IMR-90 (cell line): ENCODE results near the gene LRRC7. TPM values are rescaled to one million over a fixed set of nuclear protein-coding genes. Genes with fewer than 3 reads are reported as not detected.

ENCODE experiments used
- ATAC-seq: fragments of 200-7000 bp; cut with Tn5 transposase; 2 replicates; pipeline ENCODE4 v1.9.1; 2020; ENCODE audit warnings: low read depth, mild to moderate bottlenecking, moderate library complexity
- BruUV-seq: library from RNA; stranded (reverse); fragments of 400-500 nt; replicated peaks from 2 replicates; lab custom pipeline; 2021; lab: Mats Ljungman, UMichigan
- CTCF ChIA-PET: fragments of 300-600 bp; formaldehyde crosslinking; extraction: SDS; loops from one replicate; lab custom pipeline; 2021; ENCODE audit warnings: antibody characterized with exemption; lab: Yijun Ruan, JAX
- POLR2A ChIA-PET: fragments of 300-600 bp; sonication (Branson Sonifier 250); formaldehyde crosslinking; loops from one replicate; lab custom pipeline; 2022; ENCODE audit warnings: antibody characterized with exemption; ENCODE audit not compliant: unreplicated experiment; lab: Charles Lee
- DNase-seq: peaks from one replicate; pipeline ENCODE4 v3.0.0; 2013
- H2AFZ ChIP-seq: replicated peaks from 2 replicates; pipeline ENCODE3; 2013; ENCODE audit warnings: low read length, mild to moderate bottlenecking; ENCODE audit not compliant: poor library complexity
- H2AK5ac ChIP-seq: 2 replicates; pipeline ENCODE4 v1.6.1; 2013; ENCODE audit warnings: low read depth, low read length, inconsistent platforms
- H2AK9ac ChIP-seq: replicated peaks from 2 replicates; pipeline ENCODE3; 2013; ENCODE audit warnings: mild to moderate bottlenecking, low read depth, low read length, moderate library complexity; ENCODE audit not compliant: poor library complexity
- H2BK120ac ChIP-seq: 2 replicates; pipeline ENCODE4 v1.6.1; 2013; ENCODE audit warnings: low read depth, low read length, inconsistent platforms
- H2BK15ac ChIP-seq: 3 replicates; pipeline ENCODE4 v1.6.1; 2013; ENCODE audit warnings: low read depth, low read length, inconsistent platforms
- H2BK20ac ChIP-seq: 2 replicates; pipeline ENCODE4 v1.6.1; 2013; ENCODE audit warnings: low read depth, mild to moderate bottlenecking, inconsistent platforms, low read length, moderate library complexity
- H2BK5ac ChIP-seq: 2 replicates; pipeline ENCODE4 v1.6.1; 2013; ENCODE audit warnings: mild to moderate bottlenecking, low read depth, low read length, inconsistent platforms; ENCODE audit not compliant: poor library complexity, severe bottlenecking
- H3K14ac ChIP-seq: replicated peaks from 2 replicates; pipeline ENCODE4 v1.6.1; 2013; ENCODE audit warnings: low read depth, low read length, inconsistent platforms
- H3K18ac ChIP-seq: 2 replicates; pipeline ENCODE4 v1.6.1; 2013; ENCODE audit warnings: low read depth, low read length, control low read depth
- H3K23ac ChIP-seq: 2 replicates; pipeline ENCODE4 v1.6.1; 2013; ENCODE audit warnings: low read depth, low read length, inconsistent platforms
- H3K27ac ChIP-seq: 2 replicates; pipeline ENCODE4 v1.5.1; 2013; ENCODE audit warnings: mild to moderate bottlenecking, control low read depth, low read length; ENCODE audit not compliant: insufficient read depth
- H3K27me3 ChIP-seq: 2 replicates; pipeline ENCODE4 v1.6.1; 2013; ENCODE audit warnings: low read length; ENCODE audit not compliant: control insufficient read depth, insufficient read depth
- H3K36me3 ChIP-seq: 2 replicates; pipeline ENCODE4 v1.6.1; 2013; ENCODE audit warnings: low read length, mixed read lengths; ENCODE audit not compliant: control insufficient read depth, insufficient read depth
- H3K4ac ChIP-seq: 2 replicates; pipeline ENCODE4 v1.6.1; 2013; ENCODE audit warnings: low read depth, low read length, inconsistent platforms
- H3K4me1 ChIP-seq: 2 replicates; pipeline ENCODE4 v1.6.1; 2013; ENCODE audit warnings: low read length, mixed read lengths; ENCODE audit not compliant: control insufficient read depth, insufficient read depth
- H3K4me2 ChIP-seq: 2 replicates; pipeline ENCODE4 v1.6.1; 2013; ENCODE audit warnings: low read depth, mild to moderate bottlenecking, control low read depth, low read length, moderate library complexity
- H3K4me3 ChIP-seq: 2 replicates; pipeline ENCODE4 v1.5.1; 2013; ENCODE audit warnings: low read depth, mild to moderate bottlenecking, control low read depth, low read length, moderate library complexity; ENCODE audit not compliant: insufficient read depth
- H3K56ac ChIP-seq: 2 replicates; pipeline ENCODE4 v1.6.1; 2013; ENCODE audit warnings: low read length, inconsistent platforms; ENCODE audit not compliant: insufficient read depth; ENCODE audit errors: extremely low read depth
- H3K79me1 ChIP-seq, 2 experiments: 2 replicates each; pipeline ENCODE4 v1.6.1; 2013; ENCODE audit warnings: low read length in 2 of 2, inconsistent platforms in 1 of 2, low read depth in 1 of 2
- H3K9ac ChIP-seq: 2 replicates; pipeline ENCODE4 v1.6.1; 2013; ENCODE audit warnings: low read depth, low read length, control low read depth
- H3K9me1 ChIP-seq: 2 replicates; pipeline ENCODE4 v1.6.1; 2013; ENCODE audit warnings: low read length, inconsistent platforms; ENCODE audit not compliant: insufficient read depth
- H3K9me3 ChIP-seq: 2 replicates; pipeline ENCODE4 v1.6.1; 2013; ENCODE audit warnings: low read length; ENCODE audit not compliant: control insufficient read depth, insufficient read depth
- H4K20me1 ChIP-seq: 2 replicates; pipeline ENCODE4 v1.6.1; 2013; ENCODE audit warnings: low read length, inconsistent platforms; ENCODE audit not compliant: insufficient read depth
- H4K5ac ChIP-seq: 2 replicates; pipeline ENCODE4 v1.6.1; 2013; ENCODE audit warnings: mild to moderate bottlenecking, low read depth, low read length, control low read depth
- H4K8ac ChIP-seq, 2 experiments: 2 replicates each; pipeline ENCODE4 v1.6.1; 2013; ENCODE audit warnings: low read depth in 2 of 2, low read length in 2 of 2, control low read depth in 1 of 2, inconsistent platforms in 1 of 2
- H4K91ac ChIP-seq: 2 replicates; pipeline ENCODE4 v1.6.1; 2013; ENCODE audit warnings: low read depth, low read length, inconsistent platforms; ENCODE audit not compliant: insufficient read depth
- CEBPB ChIP-seq: IDR thresholded peaks from 2 replicates; pipeline ENCODE4 v1.6.1; 2012; ENCODE audit warnings: low read depth, low read length, improper control_type of control experiment
- CHD1 ChIP-seq: IDR thresholded peaks from 2 replicates; pipeline ENCODE4 v1.6.1; 2012; ENCODE audit warnings: low read depth, low read length, improper control_type of control experiment
- FOS ChIP-seq: fragments of 150-350 bp; IDR thresholded peaks from 2 replicates; pipeline ENCODE4 v1.6.1; 2016; ENCODE audit warnings: low read depth, low read length
- MAFK ChIP-seq: IDR thresholded peaks from 2 replicates; pipeline ENCODE4 v1.6.1; 2012; ENCODE audit warnings: low read depth, low read length, improper control_type of control experiment
- MAZ ChIP-seq: IDR thresholded peaks from 2 replicates; pipeline ENCODE4 v1.6.1; 2012; ENCODE audit warnings: low read depth, mild to moderate bottlenecking, low read length, improper control_type of control experiment, moderate library complexity, borderline replicate concordance
- MXI1 ChIP-seq: IDR thresholded peaks from 2 replicates; pipeline ENCODE4 v1.6.1; 2012; ENCODE audit warnings: low read depth, mild to moderate bottlenecking, low read length, moderate library complexity, borderline replicate concordance
- NFE2L2 ChIP-seq: fragments of 150-350 bp; IDR thresholded peaks from 2 replicates; pipeline ENCODE4 v1.6.1; 2016; ENCODE audit warnings: low read depth, mild to moderate bottlenecking, low read length
- POLR2A ChIP-seq: IDR thresholded peaks from 2 replicates; pipeline ENCODE4 v1.6.1; 2012; ENCODE audit warnings: mild to moderate bottlenecking, low read depth, low read length
- RAD21 ChIP-seq: IDR thresholded peaks from 2 replicates; pipeline ENCODE4 v1.6.1; 2012; ENCODE audit warnings: low read length, improper control_type of control experiment
- RFX5 ChIP-seq: IDR thresholded peaks from 2 replicates; pipeline ENCODE4 v1.8.0; 2012; ENCODE audit warnings: low read depth, mild to moderate bottlenecking, low read length, moderate library complexity
- USF2 ChIP-seq: fragments of 150-350 bp; IDR thresholded peaks from 2 replicates; pipeline ENCODE4 v1.6.1; 2017; ENCODE audit warnings: mild to moderate bottlenecking, antibody characterized with exemption, low read length, low read depth
- WGBS, 2 experiments: methylation state at CpG; one replicate each; pipeline versions ENCODE4 v1.1.5 to v1.1.7; 2013; ENCODE audit warnings: missing lambda C conversion rate in 2 of 2; ENCODE audit not compliant: insufficient read length in 1 of 2; ENCODE audit errors: extremely low coverage in 2 of 2; 5-methylcytosine and 5-hydroxymethylcytosine counted together
- dilution Hi-C: fragments of 300-500 bp; cut with HindIII; formaldehyde crosslinking; loops from one replicate; pipeline ENCODE4 v1.14.3; 2018; ENCODE audit warnings: low sequenced_read_pairs; ENCODE audit not compliant: unreplicated experiment
- in situ Hi-C: fragments of 300-500 bp; cut with MboI; formaldehyde crosslinking; loops from 3 replicates; pipeline ENCODE4 v1.14.3; 2019; ENCODE audit warnings: low sequenced_read_pairs, inconsistent platforms, mixed read lengths
- intact Hi-C: fragments of 100-400 bp; cut with micrococcal nuclease; formaldehyde crosslinking; loops from 2 replicates; pipeline ENCODE4 v1.10.0; 2022
- polyA plus RNA-seq, 3 experiments: library from polyadenylated mRNA; depleted of rRNA; stranded (reverse); fragments of >200 nt; gene quantifications; 2 replicates each; pipeline ENCODE4 v1.2.3, GENCODE V29; 2012; ENCODE audit warnings: low replicate concordance in 1 of 3
- total RNA-seq: library from RNA; depleted of rRNA; stranded (reverse); fragments of >200 nt; gene quantifications from 2 replicates; pipeline ENCODE4 v1.2.3, GENCODE V29; 2012
- TF ChIP-seq, protein P1 (sequence below): fragments of 150-350 bp; IDR thresholded peaks from 2 replicates; pipeline ENCODE4 v1.6.1; 2016; ENCODE audit warnings: low read depth, mild to moderate bottlenecking, low read length, moderate library complexity, borderline replicate concordance

Gene LRRC7
- total and polyA plus RNA-seq, 2 of the 4 experiments (the other 2 are of a cell fraction) = under 0.01 to 0.02 TPM

GRCh38 chr1:69595486-69595885 is 27.8 kb downstream of the LRRC7 start:
- no peak overlapping the region for H3K4ac ChIP-seq

More at GRCh38 chr1:69595486-69595885, 27.8 kb downstream of the LRRC7 start:
- no peaks in the 10 kb centered on the region for H3K79me1 ChIP-seq
- no peak overlapping the region for H2BK5ac ChIP-seq
- no peaks in the 10 kb centered on the region for H3K9me3 ChIP-seq
- intact Hi-C loops (no loop called here), dilution Hi-C loops (no loop called here), in situ Hi-C loops (no loop called here)
- no peak for TF ChIP-seq CEBPB
- no peak for TF ChIP-seq NFE2L2
- no peak for TF ChIP-seq USF2
- no peak for TF ChIP-seq POLR2A
- no peak for TF ChIP-seq MAZ
- no peak for TF ChIP-seq MXI1
- TF ChIP-seq RFX5 = no peak
- TF ChIP-seq RAD21 = no peak
- TF ChIP-seq, protein P1, sequence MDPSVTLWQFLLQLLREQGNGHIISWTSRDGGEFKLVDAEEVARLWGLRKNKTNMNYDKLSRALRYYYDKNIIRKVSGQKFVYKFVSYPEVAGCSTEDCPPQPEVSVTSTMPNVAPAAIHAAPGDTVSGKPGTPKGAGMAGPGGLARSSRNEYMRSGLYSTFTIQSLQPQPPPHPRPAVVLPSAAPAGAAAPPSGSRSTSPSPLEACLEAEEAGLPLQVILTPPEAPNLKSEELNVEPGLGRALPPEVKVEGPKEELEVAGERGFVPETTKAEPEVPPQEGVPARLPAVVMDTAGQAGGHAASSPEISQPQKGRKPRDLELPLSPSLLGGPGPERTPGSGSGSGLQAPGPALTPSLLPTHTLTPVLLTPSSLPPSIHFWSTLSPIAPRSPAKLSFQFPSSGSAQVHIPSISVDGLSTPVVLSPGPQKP = no peak
- no peak for TF ChIP-seq CHD1
- no peak for TF ChIP-seq FOS
- TF ChIP-seq MAFK = no peak
- no peak for DNase-seq
- no peak overlapping the region for H4K8ac ChIP-seq
- CTCF ChIA-PET = no interaction called here
- no peaks in the 10 kb centered on the region for H4K20me1 ChIP-seq
- H3K36me3 ChIP-seq = no peaks in the 10 kb centered on the region
- H3K4me3 ChIP-seq = no peak overlapping the region
- H2BK15ac ChIP-seq = no peak overlapping the region
- no TSS peak for BruUV-seq
- no peak overlapping the region for H2AK5ac ChIP-seq
- no peak overlapping the region for H2AFZ ChIP-seq
- H3K9ac ChIP-seq = no peak overlapping the region
- no peak for ATAC-seq
- H2AK9ac ChIP-seq = no peak overlapping the region
- H3K56ac ChIP-seq = no peak overlapping the region
- H2BK20ac ChIP-seq = no peak overlapping the region
- H3K4me1 ChIP-seq = no peaks in the 10 kb centered on the region
- H3K18ac ChIP-seq = no peak overlapping the region
- POLR2A ChIA-PET = no interaction called here
- 80% methylated on average over 1 of the region's 2 CpGs; no CpG with 5 or more reads in 1 of the 2 experiments for WGBS, 2 experiments
- no peaks in the 10 kb centered on the region for H3K27me3 ChIP-seq
- H3K14ac ChIP-seq = no peak overlapping the region
- no peak overlapping the region for H3K4me2 ChIP-seq
- H4K91ac ChIP-seq = no peak overlapping the region
- no peaks in the 10 kb centered on the region for H3K9me1 ChIP-seq
- H3K27ac ChIP-seq = no peak overlapping the region
- no peak overlapping the region for H2BK120ac ChIP-seq
- no peak overlapping the region for H3K23ac ChIP-seq
- no peak overlapping the region for H4K5ac ChIP-seq
